MM.1S (cell line): ENCODE data around the gene PRCC.

ENCODE experiments used
- EZH2 ChIP-seq: fragments of 300-600 bp; sonication (generic); optimal IDR thresholded peaks from 2 replicates; pipeline ENCODE3; 2017; ENCODE audit warnings: low read depth, mild to moderate bottlenecking, antibody characterized with exemption, low read length, mixed read lengths
- EZH2phosphoT487 ChIP-seq: fragments of 300-600 bp; sonication (generic); IDR thresholded peaks from 2 replicates; pipeline ENCODE4 v1.6.1; 2018; ENCODE audit warnings: antibody characterized with exemption, low read length
- TF ChIP-seq, protein P1 (sequence below): fragments of 300-600 bp; sonication (generic); IDR thresholded peaks from 2 replicates; pipeline ENCODE4 v1.5.1; 2016; ENCODE audit warnings: antibody characterized with exemption, low read length, mixed read lengths

DNA sequence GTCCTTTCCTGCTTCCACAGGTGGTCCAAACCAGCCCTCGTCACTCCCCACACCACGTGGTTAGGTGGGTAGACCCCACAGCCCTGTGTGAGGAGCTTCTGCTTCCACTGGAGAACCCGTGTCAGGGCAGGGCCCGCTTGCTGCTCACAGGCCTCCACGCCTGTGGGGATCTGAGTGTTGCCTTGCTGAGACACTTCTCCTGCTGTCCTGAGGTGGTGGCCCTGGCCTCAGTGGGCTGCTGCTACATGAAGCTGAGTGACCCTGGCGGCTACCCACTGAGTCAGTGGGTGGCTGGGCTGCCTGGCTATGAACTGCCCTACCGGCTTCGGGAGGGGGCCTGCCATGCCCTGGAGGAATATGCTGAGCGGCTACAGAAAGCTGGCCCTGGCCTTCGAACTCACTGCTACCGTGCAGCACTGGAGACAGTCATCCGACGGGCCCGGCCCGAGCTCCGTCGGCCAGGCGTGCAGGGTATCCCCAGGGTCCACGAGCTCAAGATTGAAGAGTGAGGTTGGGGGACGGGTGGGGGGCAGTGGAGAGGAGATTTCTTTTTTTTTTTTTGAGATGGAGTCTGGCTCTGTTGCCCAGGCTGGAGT, 33.2 kb upstream of the PRCC start:
- TF ChIP-seq, protein P1, sequence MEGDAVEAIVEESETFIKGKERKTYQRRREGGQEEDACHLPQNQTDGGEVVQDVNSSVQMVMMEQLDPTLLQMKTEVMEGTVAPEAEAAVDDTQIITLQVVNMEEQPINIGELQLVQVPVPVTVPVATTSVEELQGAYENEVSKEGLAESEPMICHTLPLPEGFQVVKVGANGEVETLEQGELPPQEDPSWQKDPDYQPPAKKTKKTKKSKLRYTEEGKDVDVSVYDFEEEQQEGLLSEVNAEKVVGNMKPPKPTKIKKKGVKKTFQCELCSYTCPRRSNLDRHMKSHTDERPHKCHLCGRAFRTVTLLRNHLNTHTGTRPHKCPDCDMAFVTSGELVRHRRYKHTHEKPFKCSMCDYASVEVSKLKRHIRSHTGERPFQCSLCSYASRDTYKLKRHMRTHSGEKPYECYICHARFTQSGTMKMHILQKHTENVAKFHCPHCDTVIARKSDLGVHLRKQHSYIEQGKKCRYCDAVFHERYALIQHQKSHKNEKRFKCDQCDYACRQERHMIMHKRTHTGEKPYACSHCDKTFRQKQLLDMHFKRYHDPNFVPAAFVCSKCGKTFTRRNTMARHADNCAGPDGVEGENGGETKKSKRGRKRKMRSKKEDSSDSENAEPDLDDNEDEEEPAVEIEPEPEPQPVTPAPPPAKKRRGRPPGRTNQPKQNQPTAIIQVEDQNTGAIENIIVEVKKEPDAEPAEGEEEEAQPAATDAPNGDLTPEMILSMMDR: no peak
- TF ChIP-seq EZH2 (no peak), EZH2phosphoT487 (no peak)
